ENCODE results near the gene KLHL1. TPM values are rescaled to one million over a fixed set of nuclear protein-coding genes. Genes with fewer than 3 reads are reported as not detected.

KLHL1 gene
- total RNA-seq, 1 donor from 2014 or later: not detected

GRCh38 chr13:70027551-70027950 is 80.7 kb downstream of the KLHL1 start:
- no peaks in the 10 kb centered on the region for H3K9me3 ChIP-seq (ENCODE audit: low read depth)
- H3K9me3 Mint-ChIP-seq: no peaks in the 10 kb centered on the region

GRCh38 chr13:70023516-70023915 is 84.7 kb downstream of the KLHL1 start:
- no peak overlapping the region for H3K4me3 Mint-ChIP-seq
- H3K27me3 ChIP-seq: no peaks in the 10 kb centered on the region
- H3K4me1 Mint-ChIP-seq: no peaks in the 10 kb centered on the region
- H3K9me3 ChIP-seq (ENCODE audit: low read depth): no peaks in the 10 kb centered on the region
- H3K27ac Mint-ChIP-seq: no peak overlapping the region
- H3K4me3 ChIP-seq: no peak overlapping the region
- no peaks in the 10 kb centered on the region for H3K4me1 ChIP-seq
- H3K27me3 Mint-ChIP-seq (ENCODE audit: insufficient read depth, low read depth): no peaks in the 10 kb centered on the region
- no peak overlapping the region for H3K4me2 ChIP-seq
- no peak overlapping the region for H3K9ac ChIP-seq
- H3F3A ChIP-seq (ENCODE audit: low read depth): no peaks in the 10 kb centered on the region
- H4K20me1 ChIP-seq (ENCODE audit: low read depth): no peaks in the 10 kb centered on the region
- no peak overlapping the region for H3K27ac ChIP-seq
- no peak for DNase-seq (ENCODE audit: low spot score)
- no peak overlapping the region for H2AFZ ChIP-seq (replicated peaks)
- H3K36me3 Mint-ChIP-seq: no peaks in the 10 kb centered on the region
- H3K9me3 Mint-ChIP-seq: no peaks in the 10 kb centered on the region
- no peaks in the 10 kb centered on the region for H3K36me3 ChIP-seq
- no peaks in the 10 kb centered on the region for H3K79me2 ChIP-seq (ENCODE audit: low read depth)
- no peak for TF ChIP-seq EZH2phosphoT487 (IDR thresholded peaks at IDR 0.05)
- TF ChIP-seq CTCF (IDR thresholded peaks at IDR 0.05): no peak
- no peak for TF ChIP-seq EZH2 (IDR thresholded peaks at IDR 0.05)

More at GRCh38 chr13:70027551-70027950, 80.7 kb downstream of the KLHL1 start:
- H3K9ac ChIP-seq: no peak overlapping the region
- no peak overlapping the region for H3K4me3 ChIP-seq
- no peaks in the 10 kb centered on the region for H3K36me3 ChIP-seq
- Mint-ChIP-seq H3K4me1 (no peaks in the 10 kb centered on the region), H3K36me3 (no peaks in the 10 kb centered on the region), H3K4me3 (no peak overlapping the region), H3K27me3 (ENCODE audit: insufficient read depth, low read depth) (no peaks in the 10 kb centered on the region), H3K27ac (no peak overlapping the region)
- H3K4me1 ChIP-seq: no peaks in the 10 kb centered on the region
- H3K4me2 ChIP-seq: no peak overlapping the region
- H4K20me1 ChIP-seq (ENCODE audit: low read depth): no peaks in the 10 kb centered on the region
- H3K27ac ChIP-seq: no peak overlapping the region
- DNase-seq (ENCODE audit: low spot score): no peak
- H3K79me2 ChIP-seq (ENCODE audit: low read depth): no peaks in the 10 kb centered on the region
- TF ChIP-seq EZH2 (IDR thresholded peaks at IDR 0.05) (no peak), CTCF (IDR thresholded peaks at IDR 0.05) (no peak), EZH2phosphoT487 (IDR thresholded peaks at IDR 0.05) (no peak)
- H2AFZ ChIP-seq (replicated peaks): no peak overlapping the region
- H3F3A ChIP-seq (ENCODE audit: low read depth): no peaks in the 10 kb centered on the region
- no peaks in the 10 kb centered on the region for H3K27me3 ChIP-seq

- TF ChIP-seq CTCF (IDR thresholded peaks at IDR 0.05) (no peak), EZH2phosphoT487 (IDR thresholded peaks at IDR 0.05) (no peak), EZH2 (IDR thresholded peaks at IDR 0.05) (no peak)
- Histone ChIP-seq H4K20me1 (ENCODE audit: low read depth) (no peaks in the 10 kb centered on the region), H3K27me3 (no peaks in the 10 kb centered on the region), H3K27ac (no peak overlapping the region), H3K9me3 (ENCODE audit: low read depth) (no peaks in the 10 kb centered on the region), H3F3A (ENCODE audit: low read depth) (no peaks in the 10 kb centered on the region), H3K4me2 (no peak overlapping the region), H2AFZ (replicated peaks) (no peak overlapping the region), H3K4me3 (no peak overlapping the region), H3K36me3 (no peaks in the 10 kb centered on the region), H3K4me1 (no peaks in the 10 kb centered on the region), H3K9ac (no peak overlapping the region), H3K79me2 (ENCODE audit: low read depth) (no peaks in the 10 kb centered on the region)
- Mint-ChIP-seq H3K9me3 (no peaks in the 10 kb centered on the region), H3K27ac (no peak overlapping the region), H3K27me3 (ENCODE audit: insufficient read depth, low read depth) (no peaks in the 10 kb centered on the region), H3K36me3 (no peaks in the 10 kb centered on the region), H3K4me3 (no peak overlapping the region), H3K4me1 (no peaks in the 10 kb centered on the region)
- DNase-seq (ENCODE audit: low spot score): no peak
Observed at GRCh38 chr13:70022646-70023045, 85.6 kb downstream of the KLHL1 start.

Measured in neural progenitor cell (in vitro differentiated cells).